A549 (cell line): ENCODE data around the gene TRPM6.

Experiments
- CHD2 ChIP-seq: fragments of 150-350 bp; IDR thresholded peaks from 2 replicates; pipeline ENCODE4 v1.6.1; 2014; ENCODE audit warnings: low read length; ENCODE audit not compliant: partially characterized antibody
- CTCF ChIP-seq: fragments of >200 bp; sonication (Bioruptor Twin); formaldehyde crosslinking; IDR thresholded peaks from 3 replicates; pipeline ENCODE4 v1.5.1; 2016
- EP300 ChIP-seq, 2 experiments: fragments of >200 bp; sonication (Bioruptor Twin); formaldehyde crosslinking; IDR thresholded peaks; 2 replicates in 1 of 2; 3 replicates in 1 of 2; pipeline ENCODE4 v1.6.1; 2016 to 2017
- HDAC2 ChIP-seq: fragments of 200-600 bp; sonication (generic); IDR thresholded peaks from 2 replicates; pipeline ENCODE4 v1.6.1; 2016
- MAX ChIP-seq: IDR thresholded peaks from 2 replicates; pipeline ENCODE4 v1.6.1; 2012
- POLR2A ChIP-seq: IDR thresholded peaks from 2 replicates; pipeline ENCODE4 v1.6.1; 2012; ENCODE audit warnings: mild to moderate bottlenecking, low read length
- SREBF2 ChIP-seq: fragments of 450-650 bp; IDR thresholded peaks from 2 replicates; pipeline ENCODE4 v1.6.1; 2014; ENCODE audit warnings: mild to moderate bottlenecking, moderate library complexity
- USF2 ChIP-seq: fragments of 450-650 bp; IDR thresholded peaks from 2 replicates; pipeline ENCODE4 v1.6.1; 2014; ENCODE audit warnings: antibody characterized with exemption
- ZNF302 ChIP-seq: fragments of 250-450 bp; sonication (Bioruptor Pico); IDR thresholded peaks from 2 replicates; pipeline ENCODE4 v1.9.0; 2021; ENCODE audit warnings: inconsistent platforms, mild to moderate bottlenecking, moderate library complexity

- TF ChIP-seq CTCF, result no peak
- no peak for TF ChIP-seq CHD2
- TF ChIP-seq MAX, result no peak
- TF ChIP-seq USF2, result no peak
- TF ChIP-seq POLR2A, result no peak
- TF ChIP-seq ZNF302 (CRISPR knock-in tag), result no peak
- TF ChIP-seq EP300 (IDR thresholded peaks at IDR 0.05), result no peak
- TF ChIP-seq HDAC2, result no peak
- no peak for TF ChIP-seq SREBF2
These were observed 19.4 kb upstream of the TRPM6 start for GRCh38 chr9:74907085-74907484.
